ENCODE results near the gene BTN1A1. TPM values are rescaled to one million over a fixed set of nuclear protein-coding genes. Genes with fewer than 3 reads are reported as not detected.

The BTN1A1 gene
- total RNA-seq, 1 donor from 2014 or later = not detected

- no peak for FAIRE-seq
- no peak overlapping the region for H3K4me3 ChIP-seq (ENCODE audit: low read depth, low read length)
- no peaks in the 10 kb centered on the region for H3K27me3 ChIP-seq (ENCODE audit: control insufficient read depth, insufficient read depth, low read length)
- no peaks in the 10 kb centered on the region for H3K36me3 ChIP-seq (ENCODE audit: control insufficient read depth, insufficient read depth, low read length)
- DNase-seq (ENCODE audit: low read depth) = no peak
- no peak for TF ChIP-seq CTCF (IDR thresholded peaks at IDR 0.05; ENCODE audit: insufficient read depth, low read length, severe bottlenecking)
Observed at GRCh38 chr6:26534681-26535465, 34.8 kb downstream of the BTN1A1 start.

GRCh38 chr6:26536571-26537159 is 36.6 kb downstream of the BTN1A1 start:
- H3K27me3 ChIP-seq (ENCODE audit: control insufficient read depth, insufficient read depth, low read length) = no peaks in the 10 kb centered on the region
- DNase-seq (ENCODE audit: low read depth) (no peak), FAIRE-seq (no peak)
- no peaks in the 10 kb centered on the region for H3K36me3 ChIP-seq (ENCODE audit: control insufficient read depth, insufficient read depth, low read length)
- TF ChIP-seq CTCF (IDR thresholded peaks at IDR 0.05; ENCODE audit: insufficient read depth, low read length, severe bottlenecking) = no peak
- peak overlapping the region; percentile 64 for H3K4me3 ChIP-seq (ENCODE audit: low read depth, low read length)

- Histone ChIP-seq H3K36me3 (ENCODE audit: control insufficient read depth, insufficient read depth, low read length) (no peaks in the 10 kb centered on the region), H3K27me3 (ENCODE audit: control insufficient read depth, insufficient read depth, low read length) (no peaks in the 10 kb centered on the region), H3K4me3 (ENCODE audit: low read depth, low read length) (peak overlapping the region; percentile 64)
- DNase-seq (ENCODE audit: low read depth) (peak; percentile 93), FAIRE-seq (no peak)
- TF ChIP-seq CTCF (IDR thresholded peaks at IDR 0.05; ENCODE audit: insufficient read depth, low read length, severe bottlenecking) = no peak
Observed at GRCh38 chr6:26537160-26537845, 37.2 kb downstream of the BTN1A1 start.

GRCh38 chr6:26537846-26538571 is 37.9 kb downstream of the BTN1A1 start, which contains the start of gene HMGN4:
HMGN4 (plus strand) TSS chr6:26538366; CDS start chr6:26545207, 6,841 bp downstream.
- peak; percentile 81 for DNase-seq (ENCODE audit: low read depth)
- FAIRE-seq = no peak
- TF ChIP-seq CTCF (IDR thresholded peaks at IDR 0.05; ENCODE audit: insufficient read depth, low read length, severe bottlenecking) = no peak

GRCh38 chr6:26538572-26538902 is 38.4 kb downstream of the BTN1A1 start:
- DNase-seq (ENCODE audit: low read depth) (no peak), FAIRE-seq (no peak)
- no peak for TF ChIP-seq CTCF (IDR thresholded peaks at IDR 0.05; ENCODE audit: insufficient read depth, low read length, severe bottlenecking)
- no peaks in the 10 kb centered on the region for H3K27me3 ChIP-seq (ENCODE audit: control insufficient read depth, insufficient read depth, low read length)
- peak overlapping the region; percentile 64 for H3K4me3 ChIP-seq (ENCODE audit: low read depth, low read length)
- H3K36me3 ChIP-seq (ENCODE audit: control insufficient read depth, insufficient read depth, low read length) = no peaks in the 10 kb centered on the region

More at GRCh38 chr6:26537846-26538571, 37.9 kb downstream of the BTN1A1 start, which contains the start of gene HMGN4:
- Histone ChIP-seq H3K27me3 (ENCODE audit: control insufficient read depth, insufficient read depth, low read length) (no peaks in the 10 kb centered on the region), H3K36me3 (ENCODE audit: control insufficient read depth, insufficient read depth, low read length) (no peaks in the 10 kb centered on the region), H3K4me3 (ENCODE audit: low read depth, low read length) (peak within 1 kb of the TSS; percentile 64)
